Islet precursor cell (in vitro differentiated cells): ENCODE data around the gene SPDYE1.

Source experiments
- DNase-seq: peaks from one replicate; pipeline ENCODE4 v3.0.0-alpha.2; 2018

SPDYE1 gene

DNA sequence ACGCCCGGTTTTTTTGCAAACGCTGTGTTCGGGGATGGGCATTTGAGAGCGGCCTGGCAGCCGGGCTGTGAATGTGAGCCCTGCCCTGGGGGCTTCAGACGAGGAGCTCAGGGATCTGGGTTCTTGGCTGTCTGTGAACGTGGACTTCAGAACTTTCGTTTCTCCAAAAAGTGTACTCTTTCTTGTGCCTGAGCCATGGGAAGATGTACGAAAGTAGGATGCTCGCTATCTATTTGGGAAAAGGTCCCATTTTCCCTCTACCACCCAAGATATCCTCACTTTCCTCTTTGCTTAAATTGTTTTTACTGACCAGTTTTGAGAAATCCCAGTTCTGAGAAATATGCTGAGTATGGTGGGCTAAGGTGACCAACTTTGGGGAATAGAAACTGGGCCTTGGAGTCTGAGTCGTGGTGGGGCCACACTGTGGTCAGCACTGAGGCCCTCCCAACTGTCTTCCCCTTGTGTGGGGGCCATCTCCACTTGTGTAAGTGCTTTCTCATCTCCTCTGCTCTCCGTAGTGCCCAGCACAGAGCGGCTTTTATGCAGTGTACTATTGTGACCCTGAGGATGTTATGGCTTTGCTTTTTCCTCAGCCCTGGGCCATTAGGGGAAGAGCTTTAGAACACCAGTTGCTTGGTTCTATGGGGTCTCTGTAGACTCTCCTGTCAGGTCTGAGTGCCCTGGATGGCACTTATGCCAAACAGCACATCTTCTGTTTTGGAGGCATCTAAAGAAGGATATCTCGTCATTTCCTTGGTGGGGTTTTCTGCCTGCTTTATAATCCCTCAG is 47.7 kb downstream of the SPDYE1 start:
- DNase-seq, result peak; percentile 30

DNA sequence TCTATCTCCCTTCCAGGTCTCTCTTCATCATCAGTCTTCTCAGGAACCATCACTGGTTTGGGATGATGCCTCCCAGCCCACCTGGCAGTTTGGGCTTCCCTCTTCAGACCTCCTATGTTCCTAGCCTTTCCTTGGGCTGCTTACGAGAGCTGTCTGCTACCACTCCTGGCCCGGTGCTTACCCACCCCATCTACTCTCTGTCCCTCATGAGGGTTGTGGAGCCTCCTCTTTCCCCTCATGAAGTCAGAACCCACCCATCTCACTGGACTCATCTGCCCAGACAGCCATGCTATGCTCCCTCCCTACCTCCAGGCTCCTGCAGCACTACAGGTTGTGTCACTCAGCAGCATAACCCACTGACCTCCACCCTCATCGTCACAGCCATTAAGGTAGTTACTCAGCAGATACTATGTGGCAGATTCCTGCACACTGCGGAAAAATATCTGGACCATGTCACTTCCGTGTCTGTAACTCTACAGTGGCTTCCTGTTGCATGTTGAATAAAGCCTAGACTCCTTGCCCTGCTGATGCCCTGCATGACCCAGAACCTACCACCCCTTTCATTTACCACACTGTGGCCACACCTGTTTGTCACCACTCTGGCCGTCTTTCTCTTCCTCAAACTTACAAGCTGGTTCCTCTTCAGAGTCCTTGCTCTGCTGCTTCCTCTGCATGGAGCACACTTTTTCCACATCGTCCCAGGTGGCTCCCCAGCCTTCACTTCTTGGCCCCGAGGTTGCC is 48.8 kb downstream of the SPDYE1 start:
- DNase-seq, result peak; percentile 33

DNA sequence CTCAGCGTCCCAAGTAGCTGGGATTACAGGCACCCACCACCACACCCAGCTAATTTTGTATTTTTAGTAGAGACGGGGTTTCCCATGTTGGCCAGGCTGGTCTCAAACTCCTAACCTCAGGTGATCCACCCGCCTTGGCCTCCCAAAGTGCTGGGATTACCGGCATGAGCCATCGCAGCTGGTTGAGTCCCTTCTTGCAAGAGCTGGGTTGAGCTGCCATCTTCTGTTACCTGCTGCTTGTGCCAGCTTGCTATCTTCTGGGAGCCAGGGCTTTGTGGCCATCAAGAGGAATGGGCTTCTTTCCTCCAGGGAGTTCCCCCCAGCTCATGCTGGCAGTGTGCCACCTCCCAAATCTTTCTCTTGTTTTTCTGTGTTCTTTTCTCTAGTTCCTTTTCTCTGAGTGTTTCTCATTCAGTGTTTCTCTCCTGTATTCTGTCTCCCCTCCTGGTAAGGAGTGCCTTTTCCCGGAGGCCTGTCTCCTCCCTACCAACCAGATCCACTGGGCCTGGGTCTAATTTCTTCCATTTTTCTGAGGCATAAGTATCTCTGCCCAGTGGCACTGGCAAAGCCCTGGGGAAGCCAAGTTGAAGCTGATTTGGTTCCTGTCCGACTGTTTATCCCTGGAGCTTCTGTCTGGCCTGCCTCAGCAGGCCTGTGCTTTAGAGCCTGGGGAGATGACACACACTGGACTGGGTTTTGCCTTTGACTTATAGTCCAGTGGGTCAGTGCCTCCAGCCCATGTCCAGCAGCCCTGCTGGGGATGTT is 50.5 kb downstream of the SPDYE1 start:
- DNase-seq, result peak; percentile 31

DNA sequence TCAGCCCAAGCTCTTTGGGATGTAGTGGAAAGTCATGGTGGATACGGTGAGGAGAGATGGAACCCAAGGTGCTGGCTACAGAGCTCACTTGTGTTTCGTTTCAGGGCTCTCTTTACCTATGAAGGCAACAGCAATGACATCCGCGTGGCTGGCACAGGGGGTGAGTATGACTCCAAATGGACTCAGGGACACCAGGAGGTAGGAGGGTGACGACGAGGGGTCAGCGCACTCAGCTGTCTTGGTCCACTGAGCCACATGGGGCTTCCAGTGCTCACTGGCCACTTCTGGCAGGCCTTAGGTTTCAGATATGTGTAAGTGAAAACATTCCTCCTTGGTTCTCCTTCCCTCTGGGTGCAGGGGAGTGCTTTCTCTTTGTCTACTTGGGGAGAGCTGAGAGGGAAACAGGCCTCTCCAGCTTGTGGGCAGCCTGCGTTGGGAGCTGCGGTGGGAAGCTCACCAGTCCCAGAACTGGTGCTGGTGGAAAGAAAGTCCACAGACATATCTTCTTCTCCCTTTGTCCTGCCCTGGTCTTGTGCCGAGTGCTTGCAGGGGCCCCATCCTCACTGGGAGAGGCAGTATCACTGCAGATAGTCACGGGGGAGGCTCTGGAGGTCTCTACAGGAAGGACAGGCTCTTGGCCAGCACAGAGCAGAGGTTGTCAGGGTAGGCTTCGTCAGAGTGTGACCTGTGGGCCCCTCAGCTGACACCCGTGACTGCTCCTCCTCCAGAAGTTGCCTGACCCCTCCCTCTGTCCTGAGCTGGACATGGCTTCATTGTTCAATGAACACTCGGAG is 52.6 kb downstream of the SPDYE1 start:
- DNase-seq, result peak; percentile 32

DNA sequence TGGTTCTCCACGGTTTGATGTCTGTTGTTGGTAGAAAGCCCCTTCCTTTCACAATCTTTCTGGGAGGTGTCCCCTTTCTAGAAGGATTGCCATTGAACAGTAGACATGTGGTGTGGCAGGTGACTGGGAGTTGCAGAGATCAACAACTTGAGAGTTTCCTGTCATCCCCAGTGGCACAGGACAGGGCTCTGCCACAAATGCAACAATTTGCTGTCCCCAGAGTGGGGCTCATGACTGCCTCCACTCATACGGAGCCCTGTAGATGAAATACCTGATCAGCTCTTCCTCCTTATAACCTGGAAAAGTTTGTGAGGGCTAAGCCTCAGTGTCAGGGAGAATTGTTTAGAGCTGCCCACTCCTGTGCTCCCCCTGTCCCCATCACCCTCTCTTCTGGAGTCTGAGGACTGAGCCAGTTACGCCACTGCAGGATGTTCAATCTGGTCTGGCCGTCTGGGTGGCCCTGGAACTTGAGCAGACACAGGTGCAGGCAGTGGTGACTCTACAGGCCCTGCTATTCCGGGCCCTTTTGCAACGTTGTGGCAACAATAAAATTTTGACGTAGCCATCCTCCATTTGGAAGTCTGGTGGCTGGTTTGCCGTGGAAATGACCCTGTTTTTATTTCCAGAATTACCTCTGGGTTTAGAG is 53.3 kb downstream of the SPDYE1 start:
- DNase-seq, result peak; percentile 35

DNA sequence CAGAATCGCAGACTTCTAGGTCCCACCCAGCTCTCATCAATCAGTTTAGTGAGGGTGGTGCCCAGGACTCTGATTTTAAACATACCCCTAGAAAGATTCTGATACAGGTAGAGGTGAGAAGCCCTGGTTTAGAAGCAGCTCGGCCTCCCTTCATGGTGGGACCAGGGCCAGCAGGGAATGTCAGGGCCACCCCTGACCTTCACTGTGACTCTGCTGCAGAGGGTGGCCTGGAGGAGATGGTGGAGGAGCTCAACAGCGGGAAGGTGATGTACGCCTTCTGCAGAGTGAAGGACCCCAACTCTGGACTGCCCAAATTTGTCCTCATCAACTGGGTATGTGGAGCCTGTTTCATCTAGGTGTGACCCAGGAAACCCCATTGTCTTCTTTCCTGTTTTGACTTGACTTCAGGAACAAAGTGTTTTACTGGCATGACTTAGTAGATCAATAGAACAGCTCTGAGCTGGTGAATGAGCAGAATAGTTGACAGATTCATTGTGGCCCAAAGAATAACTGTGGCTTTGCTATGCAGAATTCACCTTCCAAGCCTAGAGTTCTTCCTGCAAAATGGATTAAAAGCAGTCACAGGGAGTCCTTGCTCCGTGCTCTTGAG is 54.0 kb downstream of the SPDYE1 start:
- peak; percentile 22 for DNase-seq

DNA sequence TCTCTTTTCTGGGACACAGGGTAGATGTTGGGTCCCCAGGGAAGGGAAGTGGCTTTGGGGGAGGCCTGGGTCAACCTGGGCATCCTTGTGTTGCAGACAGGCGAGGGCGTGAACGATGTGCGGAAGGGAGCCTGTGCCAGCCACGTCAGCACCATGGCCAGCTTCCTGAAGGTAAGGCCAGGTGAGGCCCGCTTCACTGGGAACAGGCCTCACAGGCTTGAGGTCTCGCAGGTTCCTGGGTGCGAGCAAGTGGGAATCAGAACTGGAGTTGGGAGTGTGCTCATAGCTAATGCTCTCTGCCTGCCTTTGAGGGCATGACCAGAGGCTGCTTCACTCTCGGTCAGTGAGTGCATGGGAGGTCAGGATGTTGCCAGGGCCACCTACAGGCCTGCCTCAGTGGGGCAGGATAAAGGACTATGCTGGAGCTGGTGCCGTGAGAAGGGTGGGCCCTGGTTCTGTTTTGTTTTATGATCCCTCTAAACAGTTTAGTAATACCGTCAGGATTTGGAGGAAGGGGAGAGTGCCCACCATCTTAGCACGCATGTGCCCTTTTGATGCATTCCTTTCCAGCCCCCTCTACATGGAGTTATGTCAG is 55.2 kb downstream of the SPDYE1 start:
- peak; percentile 45 for DNase-seq

DNA sequence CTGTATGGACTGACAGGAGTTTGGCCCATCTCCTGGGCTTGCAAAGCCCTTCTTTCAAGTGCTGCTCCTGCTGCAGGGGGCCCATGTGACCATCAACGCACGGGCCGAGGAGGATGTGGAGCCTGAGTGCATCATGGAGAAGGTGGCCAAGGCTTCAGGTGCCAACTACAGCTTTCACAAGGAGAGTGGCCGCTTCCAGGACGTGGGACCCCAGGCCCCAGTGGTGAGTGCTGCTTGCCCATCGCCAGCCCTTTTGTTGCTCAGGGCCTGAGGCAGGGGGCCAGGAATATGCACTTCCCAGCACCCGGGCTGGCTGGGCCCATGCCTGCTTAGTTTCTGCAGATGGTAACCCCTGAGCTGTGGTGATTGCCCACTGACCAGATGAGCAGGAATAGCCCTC is 59.0 kb downstream of the SPDYE1 start:
- DNase-seq, result no peak

DNA sequence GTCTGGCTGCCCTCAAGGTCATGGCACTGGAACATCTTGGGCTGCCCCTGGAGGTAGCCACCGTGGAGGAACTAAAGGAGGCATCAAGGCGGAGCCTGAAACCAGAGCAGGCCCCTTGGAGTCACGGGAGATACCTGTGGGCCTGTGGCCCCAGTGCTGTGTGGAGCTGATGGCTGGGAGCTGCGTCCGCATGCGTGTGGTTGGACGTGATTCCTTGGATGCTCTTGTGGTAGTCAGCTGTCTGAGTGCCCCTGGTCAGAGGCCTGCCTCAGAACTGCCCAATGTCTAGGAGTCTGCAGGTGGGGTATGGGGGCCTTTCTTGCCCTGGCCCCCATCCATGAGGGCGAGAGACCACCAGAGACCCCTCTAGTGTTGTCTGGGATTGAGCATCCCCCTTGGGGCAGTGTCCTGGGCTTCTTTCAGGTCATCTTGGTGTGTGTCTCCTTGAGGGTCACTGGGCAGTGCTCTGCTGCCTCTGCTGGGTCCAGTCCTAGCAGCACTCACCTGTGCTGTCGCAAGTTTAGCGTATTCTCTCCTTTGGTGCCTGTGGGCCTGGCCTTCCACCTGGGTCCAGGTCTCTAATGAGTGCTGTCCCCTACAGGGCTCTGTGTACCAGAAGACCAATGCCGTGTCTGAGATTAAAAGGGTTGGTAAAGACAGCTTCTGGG is 59.6 kb downstream of the SPDYE1 start:
- DNase-seq, result peak; percentile 20

DNA sequence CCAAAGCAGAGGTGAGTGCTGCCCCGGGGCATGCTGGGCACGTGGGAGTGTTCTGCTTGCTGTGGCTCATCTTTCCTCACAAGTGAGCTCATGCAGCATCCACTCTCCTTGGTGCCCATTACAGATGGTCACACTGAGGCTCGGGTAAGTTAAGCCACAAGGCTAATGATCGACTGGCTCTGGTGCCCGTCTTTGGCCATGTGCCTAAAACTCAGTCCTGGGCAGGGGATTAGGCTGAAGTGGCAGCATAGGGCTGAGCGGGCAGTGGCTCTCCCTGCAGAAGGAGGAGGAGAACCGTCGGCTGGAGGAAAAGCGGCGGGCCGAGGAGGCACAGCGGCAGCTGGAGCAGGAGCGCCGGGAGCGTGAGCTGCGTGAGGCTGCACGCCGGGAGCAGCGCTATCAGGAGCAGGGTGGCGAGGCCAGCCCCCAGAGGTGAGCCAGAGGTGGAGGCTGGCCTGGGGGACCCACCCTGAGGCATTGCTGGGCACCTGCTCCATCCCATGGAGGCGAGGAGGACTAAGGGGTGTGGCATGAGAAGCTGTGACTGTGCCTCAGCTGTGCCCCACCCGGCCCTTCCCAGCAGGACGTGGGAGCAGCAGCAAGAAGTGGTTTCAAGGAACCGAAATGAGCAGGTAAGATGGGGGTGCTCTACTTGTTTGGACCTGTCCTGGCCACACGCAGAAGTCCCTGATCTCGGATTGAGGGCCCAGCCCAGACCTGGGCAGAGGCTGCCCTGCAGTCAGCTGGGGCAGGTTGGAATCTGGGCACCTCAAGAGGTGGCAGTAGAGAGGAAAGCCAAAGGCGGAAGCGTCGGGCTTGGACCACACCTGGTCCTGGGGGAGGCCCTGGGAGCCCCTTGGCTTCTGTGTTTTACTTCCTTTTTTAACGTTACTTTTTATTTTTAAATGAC is 60.4 kb downstream of the SPDYE1 start:
- DNase-seq, result peak; percentile 39

DNA sequence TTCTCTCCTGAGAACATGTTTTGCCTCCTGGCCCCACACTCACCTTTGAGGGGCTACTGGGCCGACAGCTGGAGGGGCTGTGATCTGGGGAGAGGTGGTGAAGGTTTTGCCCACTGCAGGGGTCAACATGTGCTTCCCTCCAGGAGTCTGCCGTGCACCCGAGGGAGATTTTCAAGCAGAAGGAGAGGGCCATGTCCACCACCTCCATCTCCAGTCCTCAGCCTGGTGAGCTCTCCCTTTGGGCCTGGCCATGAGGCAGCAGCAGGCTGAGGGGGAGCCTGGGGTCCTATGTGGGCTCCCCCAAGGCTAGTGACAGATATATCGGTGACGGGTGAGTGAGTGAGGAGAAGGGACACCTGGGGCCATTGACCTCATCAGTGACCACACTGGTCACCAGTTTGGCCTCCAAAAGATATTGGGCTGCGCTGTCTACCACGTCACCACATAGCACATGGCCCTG is 61.1 kb downstream of the SPDYE1 start:
- no peak for DNase-seq

DNA sequence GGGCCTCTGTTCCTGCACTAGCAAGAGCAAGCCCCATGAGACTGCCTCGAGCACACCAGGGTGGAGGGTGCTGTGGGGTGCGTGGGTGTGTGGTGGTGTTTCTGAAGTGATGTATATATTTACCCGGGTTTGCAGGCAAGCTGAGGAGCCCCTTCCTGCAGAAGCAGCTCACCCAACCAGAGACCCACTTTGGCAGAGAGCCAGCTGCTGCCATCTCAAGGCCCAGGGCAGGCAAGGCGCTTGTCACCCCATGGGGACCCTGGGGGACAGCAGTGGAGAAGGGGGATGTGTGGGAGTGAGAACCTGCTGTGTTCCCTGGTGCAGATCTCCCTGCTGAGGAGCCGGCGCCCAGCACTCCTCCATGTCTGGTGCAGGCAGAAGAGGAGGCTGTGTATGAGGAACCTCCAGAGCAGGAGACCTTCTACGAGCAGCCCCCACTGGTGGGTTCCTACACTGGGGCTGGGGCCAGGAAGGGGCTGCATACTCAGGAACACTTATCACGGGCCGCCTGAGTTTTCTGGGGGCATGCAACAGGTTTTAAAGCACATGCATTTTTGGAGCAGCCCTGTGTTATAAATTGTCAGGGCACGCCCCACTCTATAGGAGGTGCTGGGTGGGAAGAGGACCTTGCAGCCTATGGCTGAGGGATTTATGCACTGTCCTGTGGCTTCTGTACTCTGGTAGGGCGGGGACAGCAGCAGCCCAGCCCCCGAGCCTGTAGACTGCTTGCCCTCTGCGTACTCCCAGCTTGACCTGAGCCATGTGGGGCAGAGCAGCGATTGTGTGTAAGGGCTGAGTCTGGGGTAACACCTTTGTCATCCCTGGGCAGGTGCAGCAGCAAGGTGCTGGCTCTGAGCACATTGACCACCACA is 61.8 kb downstream of the SPDYE1 start:
- DNase-seq, result peak; percentile 43
